HG03378 (cell line): ENCODE data around the gene PAX3.

ENCODE experiments used
- ATAC-seq: cut with Tn5 transposase; IDR thresholded peaks from one replicate; pipeline ENCODE4 v1.9.1; 2021; ENCODE audit warnings: mild to moderate bottlenecking, moderate library complexity; ENCODE audit not compliant: unreplicated experiment

PAX3 gene

DNA sequence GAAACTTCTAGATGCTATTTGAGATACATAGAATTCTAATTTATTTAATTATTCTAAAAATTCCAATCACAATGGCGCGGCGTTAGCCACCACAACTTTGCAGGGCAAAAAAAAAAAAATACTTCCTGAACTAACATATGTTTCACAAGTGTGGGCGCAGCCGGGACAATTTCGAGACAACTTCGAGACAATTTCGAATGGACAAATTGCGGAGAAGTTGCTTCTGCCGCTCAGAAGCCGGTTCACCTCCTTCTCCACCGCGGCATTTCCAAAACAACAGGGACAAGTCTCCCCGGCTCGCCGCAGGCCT, 842 bp downstream of the PAX3 start:
- ATAC-seq = no peak

DNA sequence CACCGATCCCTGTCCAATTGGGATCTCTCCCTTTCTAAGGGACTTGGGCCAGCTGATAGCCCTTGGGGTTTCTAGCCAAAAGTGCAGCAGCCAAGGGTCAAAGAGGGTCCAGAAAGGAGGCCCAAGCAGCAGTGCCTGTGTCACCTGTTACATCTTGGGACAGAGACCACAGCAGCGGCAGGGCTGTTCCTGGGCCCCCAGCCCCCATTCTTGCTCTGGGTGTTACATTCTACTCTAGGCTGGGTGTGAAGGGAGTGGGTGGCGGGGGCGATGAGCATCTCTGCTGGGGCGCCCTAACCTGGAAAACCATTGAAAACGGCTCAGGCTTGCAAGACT, 1.2 kb downstream of the PAX3 start:
- no peak for ATAC-seq

DNA sequence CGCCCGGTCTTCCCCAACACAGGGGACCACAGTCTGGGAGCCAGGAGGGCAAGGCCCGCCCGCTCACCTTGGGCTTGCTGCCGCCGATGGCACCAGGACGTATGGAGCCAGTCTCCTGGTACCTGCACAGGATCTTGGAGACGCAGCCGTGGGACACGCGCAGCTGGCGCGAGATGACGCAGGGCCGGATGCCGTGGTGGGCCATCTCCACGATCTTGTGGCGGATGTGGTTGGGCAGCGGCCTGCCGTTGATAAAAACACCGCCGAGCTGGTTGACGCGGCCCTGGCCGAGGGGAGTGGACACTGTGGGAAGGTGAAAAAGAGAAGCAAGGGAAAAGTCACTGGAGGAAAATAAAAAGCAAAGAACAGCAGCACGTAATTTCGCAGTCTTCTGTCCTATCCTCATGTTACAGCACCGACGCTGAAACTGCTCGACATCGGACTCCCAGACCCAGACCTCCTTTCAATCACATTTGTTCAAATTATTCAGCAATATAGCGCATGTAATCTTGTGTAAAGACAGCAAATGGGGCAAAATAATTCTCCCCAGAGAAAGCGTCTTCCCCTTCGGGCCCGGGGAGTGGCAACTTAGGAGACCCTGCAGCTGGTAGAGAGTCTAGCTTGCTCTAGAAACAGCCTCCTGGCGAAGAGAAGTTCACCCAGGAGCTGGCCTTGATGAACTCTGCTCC, 1.7 kb downstream of the PAX3 start:
- no peak for ATAC-seq

DNA sequence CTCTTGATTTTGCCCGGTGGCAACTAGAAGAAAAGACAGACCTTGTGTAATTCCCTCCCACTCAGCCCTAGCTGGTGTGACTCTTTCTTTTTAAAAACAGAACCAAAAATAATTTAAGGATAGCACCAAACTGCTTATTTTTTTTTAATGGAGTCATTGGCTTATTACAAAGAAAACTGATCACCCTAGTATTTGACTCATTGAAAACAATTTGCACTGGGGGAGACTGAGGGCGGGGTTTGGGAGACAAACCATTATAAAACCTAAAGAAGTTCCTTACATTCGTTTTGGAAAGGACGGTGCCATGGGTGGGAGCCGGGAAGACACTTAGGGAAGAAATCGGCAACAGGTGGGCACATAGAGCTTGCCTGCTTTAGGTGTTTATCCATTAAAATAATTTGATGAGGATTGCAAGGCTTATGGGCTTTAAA, 2.5 kb downstream of the PAX3 start:
- ATAC-seq = no peak

DNA sequence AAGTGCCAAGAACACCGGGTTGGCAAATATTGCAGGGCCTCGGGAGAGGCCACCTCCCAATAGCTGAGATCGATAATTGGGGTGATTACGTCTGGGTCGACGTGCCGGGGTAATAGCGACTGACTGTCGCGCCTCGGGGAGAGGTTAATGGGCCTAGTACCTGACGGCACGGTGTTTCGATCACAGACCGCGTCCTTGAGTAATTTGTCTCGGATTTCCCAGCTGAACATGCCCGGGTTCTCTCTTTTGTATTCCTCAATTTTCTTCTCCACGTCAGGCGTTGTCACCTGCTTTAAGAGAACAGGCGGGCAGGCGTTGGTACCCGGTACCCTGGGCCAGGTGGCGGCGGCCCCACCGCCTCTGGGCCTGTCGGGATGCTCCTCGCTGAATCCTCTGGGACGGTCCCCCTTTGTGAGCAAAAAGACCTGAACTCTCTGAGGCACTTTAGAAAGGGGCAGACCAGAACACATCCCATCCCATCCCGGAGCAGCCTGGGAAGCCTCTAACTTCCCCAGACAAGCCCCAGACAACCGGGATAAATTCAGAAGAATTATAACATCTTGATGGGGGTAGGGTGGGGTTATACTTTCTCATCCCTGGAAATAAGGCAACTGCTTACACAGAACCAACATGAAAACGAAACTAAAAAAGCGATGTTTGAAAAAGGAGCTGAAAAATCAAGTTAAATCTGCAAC, 3.3 kb downstream of the PAX3 start:
- ATAC-seq = no peak

DNA sequence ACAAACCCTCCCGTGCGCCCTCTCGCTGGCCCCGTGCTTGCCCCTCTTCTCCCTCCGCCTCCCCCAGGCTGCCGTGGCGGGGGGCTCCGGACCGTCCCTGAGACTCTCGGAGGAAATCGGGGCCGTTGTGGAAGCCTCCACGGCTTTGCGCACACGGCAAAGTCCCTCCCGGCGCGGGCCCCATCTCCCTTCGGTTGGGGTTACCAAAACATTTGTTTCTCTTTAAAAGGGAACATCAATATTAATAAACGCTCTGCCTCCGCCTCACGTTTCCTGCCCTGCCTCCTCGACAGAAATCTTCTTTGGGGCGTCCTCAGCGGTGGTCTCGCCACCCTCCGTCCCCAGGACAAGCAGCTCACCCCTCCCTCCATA, 3.8 kb downstream of the PAX3 start:
- no peak for ATAC-seq

DNA sequence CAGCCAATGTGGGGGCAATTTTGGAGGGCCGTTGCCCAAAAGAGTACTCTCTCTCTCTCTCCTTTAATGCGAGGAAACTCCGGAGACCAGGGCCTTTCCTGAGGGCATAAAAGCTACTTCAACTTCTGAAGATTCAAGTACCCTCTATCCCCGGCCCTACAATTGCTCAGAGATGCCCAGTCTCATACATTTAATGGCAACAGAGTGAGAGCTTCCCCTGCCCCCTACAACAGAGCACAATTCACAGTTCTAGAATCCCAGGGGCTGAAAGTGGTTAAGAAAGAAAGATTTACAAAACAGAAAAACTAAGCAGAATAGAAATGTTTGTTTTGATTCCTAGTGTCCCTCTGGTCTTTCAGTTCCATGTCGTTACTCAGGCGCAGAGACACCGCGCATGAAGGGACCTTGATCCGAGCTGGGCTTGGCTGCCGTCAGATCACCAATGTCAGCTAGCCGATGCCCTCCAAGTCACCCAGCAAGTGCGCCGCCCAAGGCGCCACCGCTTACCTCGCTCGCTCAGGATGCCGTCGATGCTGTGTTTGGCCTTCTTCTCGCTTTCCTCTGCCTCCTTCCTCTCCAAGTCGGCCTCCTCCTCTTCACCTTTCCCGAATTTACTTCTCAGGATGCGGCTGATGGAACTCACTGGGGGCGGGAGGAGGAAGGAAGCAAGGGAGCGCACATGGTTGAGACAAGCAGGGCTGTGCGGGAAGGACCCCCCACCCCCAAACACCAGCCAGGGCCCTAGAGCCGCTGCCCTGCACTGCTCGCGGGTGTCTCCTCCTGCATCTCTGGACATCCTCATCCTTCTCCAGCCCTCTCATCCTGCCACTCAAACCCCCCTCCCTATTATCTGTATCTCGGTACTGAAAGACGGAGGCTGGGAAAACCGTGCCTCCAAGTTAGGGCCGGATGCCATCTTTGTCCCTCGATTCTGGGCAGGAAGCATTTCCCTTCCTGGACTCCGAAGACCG, 4.9 kb downstream of the PAX3 start:
- no peak for ATAC-seq

DNA sequence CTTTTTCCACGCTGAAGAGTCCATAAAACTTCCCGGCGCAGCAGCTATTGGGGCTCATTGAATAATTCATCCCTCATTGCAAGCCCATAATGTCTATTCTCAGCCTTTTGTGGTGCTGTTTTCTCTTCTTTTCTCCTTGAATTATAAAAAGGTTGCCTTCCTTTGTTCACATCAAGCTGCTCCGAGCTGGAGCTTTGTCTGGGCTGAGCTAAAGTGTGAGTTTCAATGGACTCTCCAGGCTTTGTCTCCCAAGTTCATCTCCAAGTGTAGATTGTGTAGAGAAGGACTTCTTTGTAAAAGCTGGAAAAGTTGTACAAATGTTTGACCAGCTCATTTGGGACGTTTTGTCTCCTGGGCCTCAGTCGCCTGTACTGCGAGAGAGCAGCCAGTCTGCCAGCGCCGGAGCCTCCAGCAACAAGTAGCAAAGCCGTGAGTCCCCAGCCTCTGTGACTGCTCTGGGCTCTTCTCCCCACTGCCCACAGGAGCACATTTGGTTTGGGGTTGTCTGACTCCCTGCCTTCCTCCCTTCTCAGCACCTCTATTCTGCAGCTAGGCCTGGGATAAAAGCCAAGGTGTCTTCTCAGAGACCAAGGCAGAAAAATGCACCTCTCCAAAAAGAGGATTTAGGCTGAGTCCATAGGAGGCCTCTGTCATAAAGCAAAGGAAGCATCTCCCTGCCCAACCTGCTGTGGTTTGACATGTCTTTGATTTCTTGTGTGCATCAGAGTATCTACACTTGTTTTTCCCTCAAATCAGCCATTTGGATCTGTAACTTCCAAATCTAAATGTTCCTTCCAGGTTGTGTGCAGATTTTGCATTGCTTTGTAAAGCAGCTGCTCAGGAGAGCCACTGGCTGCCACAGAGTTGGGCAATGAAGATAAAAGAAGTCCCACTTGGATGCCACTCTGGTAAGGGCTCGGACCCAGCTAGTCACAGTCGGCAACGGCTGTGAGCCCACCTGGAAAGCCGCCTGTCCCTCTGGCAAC, 6.4 kb downstream of the PAX3 start:
- ATAC-seq = no peak

DNA sequence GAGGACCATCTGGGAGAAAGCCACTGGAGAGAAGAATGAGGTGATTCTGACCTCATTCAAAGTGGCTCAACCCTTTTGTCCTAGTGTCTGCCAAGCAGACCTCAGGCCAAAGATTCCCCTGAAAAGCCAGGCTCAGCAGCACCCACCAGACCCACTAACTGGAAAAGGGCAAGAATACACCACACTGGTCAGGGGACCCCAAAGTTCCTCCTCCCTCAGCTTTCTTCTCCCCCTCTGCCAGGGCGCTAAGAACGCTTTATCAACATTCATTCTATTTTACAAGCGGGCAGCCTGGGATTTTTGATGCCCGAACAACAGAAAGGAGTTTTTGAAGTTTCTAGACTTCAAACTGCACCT, 7.3 kb downstream of the PAX3 start:
- ATAC-seq = no peak

DNA sequence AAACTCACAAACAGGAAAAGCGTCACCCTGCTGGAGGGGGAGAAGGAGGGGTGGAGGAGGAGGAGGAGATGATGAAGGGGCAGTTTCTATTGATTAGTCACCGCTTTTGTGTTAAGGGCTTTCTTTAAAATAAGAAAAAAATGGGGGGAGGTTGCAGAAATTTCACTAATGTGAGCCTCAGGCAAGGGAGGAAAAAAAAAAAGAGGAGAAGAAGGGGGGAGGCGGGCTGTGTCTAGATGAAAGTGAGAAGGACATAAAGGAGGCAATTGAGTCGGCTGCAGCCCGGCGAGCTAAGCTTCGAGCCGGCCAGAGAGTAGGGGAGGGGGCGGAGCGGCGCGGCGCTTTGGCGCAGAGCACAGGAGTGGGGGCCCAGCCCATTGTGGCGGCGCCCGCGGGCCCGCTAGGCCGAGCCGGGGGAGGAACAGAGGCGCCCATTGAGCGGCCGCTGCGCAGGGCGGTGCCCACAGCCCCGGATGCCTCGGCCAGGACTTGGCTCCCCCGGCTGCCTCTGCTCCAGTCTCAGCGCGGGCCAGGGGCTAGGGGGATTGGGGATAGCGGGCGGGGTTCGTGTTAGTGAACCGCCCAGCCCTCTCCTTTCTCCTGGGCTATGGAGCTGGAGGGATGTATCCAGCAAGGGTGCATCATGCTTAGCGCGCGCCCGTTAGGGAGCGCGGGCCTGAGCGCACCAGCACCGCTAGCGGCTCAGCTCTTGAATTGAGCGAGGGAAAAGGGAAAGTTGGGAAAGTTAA, 7.9 kb downstream of the PAX3 start:
- ATAC-seq = no peak

DNA sequence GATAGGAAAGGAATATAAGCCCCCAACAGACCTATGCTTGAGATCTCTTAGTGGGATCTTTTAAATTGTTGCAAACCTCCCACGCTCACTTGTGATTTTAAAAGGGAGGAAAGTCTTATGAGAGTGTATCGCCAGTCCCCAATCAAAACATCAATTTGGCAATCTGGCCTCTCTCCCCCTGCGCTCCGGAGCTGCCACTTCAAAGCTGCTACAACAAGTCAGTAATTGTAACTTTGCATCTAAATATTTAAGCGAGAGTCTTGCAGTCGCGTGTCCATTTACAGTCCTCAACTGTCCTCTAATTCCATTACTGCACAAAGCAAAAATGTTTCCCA, 8.4 kb downstream of the PAX3 start:
- ATAC-seq = no peak

DNA sequence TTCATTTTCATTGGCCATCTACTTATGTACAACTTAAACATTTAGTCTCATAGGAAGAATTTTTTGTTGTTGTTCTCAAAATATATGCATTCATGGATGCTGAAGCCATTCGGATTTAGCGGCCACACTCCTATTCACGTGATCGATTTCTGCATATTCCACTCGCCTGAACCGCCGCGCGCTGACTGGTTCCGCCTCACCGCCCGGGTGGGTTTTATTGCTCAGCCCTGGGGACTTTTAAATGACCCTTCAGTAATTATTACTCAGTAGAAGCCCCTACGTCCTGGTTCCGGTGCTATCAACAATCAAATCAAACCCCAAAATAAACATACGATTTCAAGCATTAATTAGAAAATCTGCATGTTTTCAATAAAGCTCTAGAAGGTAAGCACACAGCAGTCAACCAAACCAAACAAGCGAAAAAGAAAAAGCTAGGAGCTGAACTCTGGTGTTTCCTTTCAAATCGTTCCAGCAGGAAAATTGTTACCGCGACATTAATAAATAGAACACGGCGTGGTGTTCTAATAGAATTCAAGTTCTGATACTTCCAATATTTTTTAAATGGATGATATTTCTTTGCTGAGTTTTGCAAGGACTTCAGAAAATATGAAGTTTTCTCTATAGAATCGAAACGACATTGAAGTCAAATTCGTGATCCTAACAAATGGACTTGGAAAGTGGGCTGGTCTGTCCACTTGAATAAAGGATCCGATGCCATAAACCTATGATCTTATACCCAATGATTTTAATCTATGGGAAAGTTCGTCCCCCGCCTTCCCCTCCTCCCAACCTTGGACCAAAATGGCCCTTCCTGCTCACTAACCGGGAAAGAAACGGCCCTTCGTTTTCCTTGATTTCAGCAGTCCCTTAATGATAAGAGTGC, 9.3 kb downstream of the PAX3 start:
- ATAC-seq = no peak

DNA sequence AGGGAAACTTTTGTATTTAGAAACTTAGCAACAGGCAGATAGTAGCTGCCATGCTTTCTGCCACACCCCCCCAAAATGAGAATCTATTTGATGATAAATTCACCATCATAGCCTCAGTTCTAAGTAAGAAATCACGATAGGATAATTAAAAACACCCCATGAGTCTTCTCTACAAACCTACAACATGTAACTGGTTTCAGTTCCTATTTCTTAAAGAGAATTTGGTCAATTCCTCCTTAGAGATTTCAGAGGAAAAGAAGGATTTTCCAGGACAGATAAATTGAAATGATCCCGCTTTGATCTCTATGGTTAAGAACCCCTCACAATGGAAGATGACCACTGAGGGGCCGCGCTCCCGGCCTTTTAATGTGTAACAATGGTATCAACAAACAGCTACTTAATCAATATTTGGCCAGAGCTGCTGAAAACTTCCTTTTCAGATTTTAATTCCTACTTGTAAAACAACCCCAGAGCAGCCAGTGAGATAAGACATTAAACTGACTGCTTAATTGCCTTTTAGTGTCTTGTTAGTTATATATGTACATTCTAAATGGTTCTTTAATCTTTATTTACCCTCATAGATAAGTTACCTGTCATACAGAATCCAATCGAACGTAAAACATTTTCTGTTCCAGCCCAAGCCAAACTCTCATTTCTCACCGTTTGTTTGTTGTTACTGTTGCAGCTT, 10.1 kb downstream of the PAX3 start:
- ATAC-seq = no peak

DNA sequence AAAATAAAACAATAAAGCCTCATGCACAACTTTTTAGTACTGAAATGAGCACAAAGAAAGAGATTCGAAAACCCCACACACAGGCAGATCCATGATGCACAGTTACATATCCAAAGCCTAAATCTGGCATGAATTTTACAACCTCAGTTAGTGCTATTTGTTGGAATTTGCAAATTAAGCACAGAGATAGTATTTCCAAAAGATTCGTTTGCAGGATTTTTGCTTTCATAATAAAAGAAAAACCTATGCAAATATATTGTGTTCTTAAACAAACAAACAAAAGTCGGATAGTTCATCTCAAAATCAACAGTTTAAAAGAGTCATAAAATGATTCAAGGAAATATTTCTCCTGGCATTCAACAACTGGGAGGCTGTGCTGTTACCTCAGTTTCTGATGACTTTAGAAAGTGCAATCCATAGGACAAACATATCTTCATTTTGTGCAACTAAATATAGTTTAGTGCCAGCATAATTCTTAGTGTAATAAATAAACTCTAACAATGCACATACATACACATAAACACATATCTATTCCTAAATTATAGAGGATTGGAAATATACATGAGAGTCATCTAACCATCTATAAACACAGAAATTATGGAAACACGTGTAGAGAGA, 10.8 kb downstream of the PAX3 start:
- no peak for ATAC-seq

DNA sequence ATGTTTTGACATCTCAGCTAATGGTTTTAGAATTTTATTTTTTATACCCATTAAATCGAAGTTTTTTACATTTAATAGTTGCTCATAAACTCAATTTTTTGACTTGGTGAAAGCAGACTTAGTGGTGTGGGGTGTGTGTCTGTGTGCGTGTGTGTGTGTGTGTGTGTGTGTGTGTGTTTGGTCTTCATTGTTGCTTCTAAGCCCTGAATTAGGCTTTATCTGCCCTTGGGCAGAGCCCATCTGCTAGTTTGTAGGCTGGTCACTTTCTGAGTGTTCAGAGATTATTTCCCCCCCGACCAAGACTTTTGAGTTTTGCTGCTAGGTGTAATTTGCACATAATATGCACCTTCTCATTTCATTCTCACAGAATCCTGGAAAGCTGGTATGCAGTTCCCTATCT, 14.3 kb downstream of the PAX3 start:
- no peak for ATAC-seq

DNA sequence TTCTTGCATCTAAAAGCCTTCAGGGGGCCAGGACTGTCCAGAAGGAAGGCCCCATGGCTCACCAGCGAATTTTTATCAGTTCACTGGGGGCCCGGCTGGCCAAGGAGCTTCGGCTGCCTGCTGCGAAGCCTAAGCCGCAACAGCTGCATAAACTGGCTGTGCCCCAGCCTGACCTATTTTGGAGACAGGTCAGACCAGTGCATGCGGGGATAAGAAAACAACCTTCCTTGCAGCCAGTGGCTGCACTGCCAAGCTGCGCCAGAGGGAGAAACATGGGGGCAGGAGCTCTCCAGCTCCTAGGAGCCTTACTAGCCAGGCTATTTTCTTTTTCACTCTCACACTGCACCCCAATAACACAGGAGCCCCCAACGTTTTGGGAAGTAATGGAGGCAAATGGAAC, 15.2 kb downstream of the PAX3 start:
- no peak for ATAC-seq

DNA sequence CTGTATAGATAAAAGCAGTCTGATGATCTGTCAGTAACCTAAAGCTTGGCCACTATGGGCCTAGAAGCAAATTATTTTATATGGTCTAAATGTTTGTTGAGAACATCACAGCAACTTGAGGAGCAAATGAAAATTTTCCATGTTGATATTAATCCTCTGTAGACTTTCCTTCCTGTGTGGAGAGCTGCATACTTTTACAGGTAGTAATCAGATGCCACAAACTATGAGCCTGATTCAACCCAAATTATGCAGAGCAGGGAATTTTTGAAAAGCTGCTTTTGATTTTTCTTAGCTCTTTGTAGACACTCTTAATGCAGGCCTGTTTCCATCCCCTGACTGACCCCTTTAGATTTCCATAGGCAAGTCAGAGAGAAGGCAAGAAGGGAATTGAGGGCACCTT, 17.3 kb downstream of the PAX3 start:
- no peak for ATAC-seq

DNA sequence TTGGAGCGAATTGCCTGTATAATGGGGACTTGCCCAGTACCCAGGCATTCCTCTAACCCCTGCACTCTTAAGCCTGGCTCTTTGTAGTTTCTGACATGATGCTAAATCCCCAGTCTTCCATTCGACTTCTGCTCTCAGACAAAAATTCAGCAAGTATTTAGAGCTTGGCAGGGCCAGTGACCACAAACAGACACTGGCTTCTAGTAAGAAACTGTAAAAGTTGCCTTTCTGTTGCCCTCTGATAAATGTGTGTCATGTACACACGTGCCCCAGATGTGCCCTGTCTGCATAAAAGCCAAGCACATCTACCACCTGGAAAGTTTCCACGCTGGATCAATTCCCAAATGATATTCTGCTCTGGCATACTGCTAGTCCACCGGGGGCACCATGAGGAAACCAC, 18.0 kb downstream of the PAX3 start:
- no peak for ATAC-seq
